Activated gamma-delta T cell (primary cell): ENCODE data around the gene MCF2.

Experiments
- DNase-seq: peaks from one replicate; lab custom pipeline; 2025; lab: John Stamatoyannopoulos, UW

MCF2 gene

DNA sequence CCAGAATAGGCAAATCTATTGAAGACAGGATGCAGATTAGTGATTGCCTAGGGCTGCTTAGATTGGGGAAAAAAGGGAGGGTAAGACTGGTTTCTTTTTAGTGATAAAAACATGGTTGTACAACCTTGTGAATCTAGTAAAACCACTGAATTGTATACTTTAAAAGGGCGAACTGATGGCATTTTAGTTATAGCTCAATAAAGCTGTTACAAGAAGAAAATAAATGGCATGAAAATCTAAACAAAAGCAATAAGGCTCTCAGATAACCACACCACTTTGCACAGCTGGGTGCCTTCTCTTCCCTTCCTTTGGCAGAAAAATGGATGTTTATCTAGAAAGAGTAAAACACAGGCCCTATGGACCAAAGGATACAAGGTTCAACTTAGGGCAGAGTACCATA is 107.9 kb downstream of the MCF2 start:
- DNase-seq, result no peak

DNA sequence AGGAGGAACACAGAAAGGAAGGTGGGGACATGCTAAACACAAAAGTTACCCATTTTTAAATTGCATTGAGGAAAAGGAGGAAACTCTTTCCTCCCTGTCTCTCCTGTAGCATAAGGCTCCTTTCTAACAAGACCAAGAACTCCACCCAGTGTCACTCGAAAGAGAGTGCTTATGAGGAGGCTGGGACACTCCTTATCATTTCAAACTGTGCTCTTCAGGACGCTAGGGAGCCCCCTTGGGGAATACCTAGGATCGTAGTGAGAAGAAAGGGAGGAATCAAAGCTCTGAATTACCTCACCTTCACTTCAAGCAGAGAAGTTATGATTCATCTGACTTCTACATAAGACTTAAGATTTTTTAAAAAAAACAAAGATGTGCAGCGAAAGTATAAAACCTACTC is 111.9 kb downstream of the MCF2 start:
- DNase-seq, result no peak

DNA sequence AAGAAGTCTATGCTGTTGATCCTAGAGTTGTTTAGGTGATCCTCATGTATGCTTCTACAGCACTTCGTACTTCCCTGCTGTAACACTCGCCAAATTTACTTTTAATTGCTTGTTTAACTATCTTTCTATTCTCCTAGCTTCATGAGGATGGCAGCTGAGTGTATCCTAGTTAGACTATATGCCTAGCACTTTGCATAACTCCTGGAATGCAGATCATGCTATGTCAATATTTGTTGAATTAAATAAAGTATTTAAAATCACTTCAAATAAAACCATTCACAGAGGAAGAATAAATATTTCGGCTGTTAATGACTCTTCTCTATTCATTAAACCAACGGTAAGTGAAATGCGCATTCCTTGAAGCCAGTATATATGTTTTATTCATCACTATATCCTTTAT is 122.4 kb downstream of the MCF2 start:
- DNase-seq, result no peak

DNA sequence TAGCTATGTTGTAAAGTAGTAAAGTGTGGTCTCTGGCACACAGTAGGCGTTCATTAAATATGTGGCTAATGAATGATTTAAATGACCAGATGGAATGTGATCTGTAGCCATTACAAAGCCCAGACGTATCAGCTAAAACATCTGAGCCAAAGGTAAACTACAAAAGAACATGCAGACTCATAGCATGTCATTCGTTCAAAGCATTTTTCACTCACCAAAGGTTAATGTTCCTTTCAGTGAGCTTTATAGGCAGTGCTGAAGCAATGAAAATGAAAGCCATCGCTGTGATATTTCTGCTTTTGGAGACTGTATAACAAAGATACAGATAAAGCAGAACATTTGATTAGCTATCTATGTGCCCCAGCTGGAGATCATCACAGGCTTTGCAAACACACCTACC is 126.9 kb downstream of the MCF2 start:
- DNase-seq, result no peak

DNA sequence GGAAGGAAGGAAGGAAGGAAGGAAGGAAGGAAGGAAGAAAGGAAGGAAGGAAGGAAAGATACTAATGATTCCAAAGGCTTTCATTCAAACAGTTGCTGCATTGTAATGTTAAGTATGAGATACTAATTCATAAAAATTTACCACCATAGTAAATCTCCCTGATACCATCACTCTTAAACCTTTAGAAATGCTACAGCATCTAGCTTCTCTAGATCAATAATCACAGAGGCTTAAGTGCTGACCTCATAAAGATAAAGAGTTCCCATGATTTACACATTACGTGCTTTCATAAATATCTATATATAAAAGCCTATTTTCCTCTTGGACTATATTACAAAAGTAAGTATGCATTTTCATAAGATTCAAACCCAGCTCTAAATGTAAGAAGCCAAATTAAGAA is 141.0 kb downstream of the MCF2 start:
- no peak for DNase-seq

DNA sequence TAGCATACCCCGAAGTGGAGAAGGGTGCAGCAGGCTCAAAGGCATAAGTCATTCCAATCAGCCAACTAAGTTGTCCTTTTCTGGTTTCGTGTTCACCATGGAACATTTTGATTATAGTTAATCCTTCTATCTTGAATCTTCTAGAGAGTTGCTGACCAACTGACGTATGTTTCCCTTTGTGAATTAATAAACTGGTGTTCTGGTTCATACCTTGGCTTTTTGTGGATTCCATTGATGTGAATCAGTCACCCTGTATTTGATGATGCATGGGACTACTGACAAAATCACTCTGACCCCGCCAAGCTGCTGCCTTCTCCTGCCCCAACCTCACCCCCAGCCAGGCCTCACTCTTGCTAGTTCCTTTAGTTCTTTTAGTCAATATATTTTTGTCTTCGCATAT is 144.7 kb downstream of the MCF2 start:
- no peak for DNase-seq

DNA sequence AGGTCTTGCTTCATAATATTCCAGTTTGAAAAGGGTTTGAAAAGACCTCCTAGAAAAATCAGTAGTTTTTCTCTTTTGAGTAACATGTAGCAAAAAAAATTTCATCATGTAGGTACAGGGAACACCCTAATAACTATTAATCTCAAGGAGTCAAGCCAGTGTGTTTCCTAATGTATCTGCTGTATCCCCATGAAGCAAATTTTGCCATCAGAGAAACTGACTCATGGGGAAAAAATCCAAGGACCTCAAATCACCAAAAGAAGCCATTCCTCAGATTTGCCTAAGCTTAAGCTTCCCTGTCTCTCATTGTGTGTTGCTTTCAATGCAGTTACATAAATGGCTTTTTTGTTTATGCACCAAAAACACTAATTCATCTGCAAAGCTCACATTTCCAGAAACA is 147.7 kb downstream of the MCF2 start:
- DNase-seq, result no peak

DNA sequence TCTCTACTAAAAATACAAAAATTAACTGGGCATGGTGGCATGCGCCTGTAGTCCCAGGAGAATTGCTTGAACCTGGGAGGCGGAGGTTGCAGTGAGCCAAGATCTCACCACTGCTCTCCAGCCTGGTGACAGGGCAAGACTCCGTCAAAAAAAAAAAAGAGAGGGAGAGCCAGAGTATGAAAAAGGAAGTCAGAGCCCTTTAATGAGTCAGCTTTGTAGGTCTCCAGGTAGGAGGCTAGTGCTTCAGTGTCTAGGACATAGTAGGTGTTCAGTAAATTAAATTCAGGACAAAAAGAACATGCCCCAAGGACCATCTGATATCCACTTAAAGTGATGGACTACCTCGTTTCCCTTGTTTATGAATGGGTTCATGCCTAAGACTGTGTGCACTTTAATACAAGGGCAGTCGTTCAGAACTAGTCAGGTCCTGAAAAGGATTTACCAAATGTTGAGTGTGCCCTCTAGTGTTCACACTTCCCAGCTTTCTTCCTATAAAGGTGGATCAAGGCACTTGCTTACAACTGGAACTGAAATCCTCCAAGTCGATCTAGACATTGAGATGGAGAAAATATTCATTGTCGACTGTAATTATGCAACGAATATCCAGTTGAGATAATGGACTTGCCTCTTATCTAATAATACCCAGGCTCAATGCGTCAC is 148.5 kb downstream of the MCF2 start:
- no peak for DNase-seq

DNA sequence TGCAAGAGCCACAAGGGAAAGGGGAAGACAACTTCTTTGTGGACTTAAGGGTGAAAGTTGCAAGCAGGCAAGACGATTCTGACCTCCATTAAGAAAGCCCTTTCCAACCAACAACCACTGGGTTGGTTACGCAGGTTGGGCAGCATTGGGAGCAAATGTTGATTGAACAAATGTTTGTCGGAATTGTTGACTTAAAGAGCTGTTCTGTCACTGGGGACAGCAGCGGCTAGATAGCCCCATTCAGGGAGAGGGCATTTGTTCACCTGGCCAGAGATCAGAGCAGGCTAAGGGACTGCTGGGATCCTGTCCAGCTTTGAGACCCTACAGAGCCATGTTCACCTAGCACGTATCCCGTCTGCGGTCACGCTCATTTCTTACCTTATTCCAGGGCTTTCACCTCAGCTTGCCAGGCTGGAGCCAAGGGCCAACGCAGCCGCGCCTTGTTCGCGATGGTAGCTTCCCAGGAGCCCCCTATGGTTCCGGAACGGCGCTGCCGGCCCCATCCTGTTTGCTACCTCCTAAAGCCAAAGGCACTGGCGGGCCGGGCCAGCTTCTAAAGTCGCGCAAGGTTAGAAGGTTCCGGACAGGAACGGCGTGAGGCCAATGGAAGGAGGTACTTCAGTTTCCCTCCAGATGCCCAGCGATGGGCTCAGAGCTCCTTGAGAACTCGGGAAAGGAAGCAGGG is 152.8 kb downstream of the MCF2 start:
- DNase-seq, result no peak

DNA sequence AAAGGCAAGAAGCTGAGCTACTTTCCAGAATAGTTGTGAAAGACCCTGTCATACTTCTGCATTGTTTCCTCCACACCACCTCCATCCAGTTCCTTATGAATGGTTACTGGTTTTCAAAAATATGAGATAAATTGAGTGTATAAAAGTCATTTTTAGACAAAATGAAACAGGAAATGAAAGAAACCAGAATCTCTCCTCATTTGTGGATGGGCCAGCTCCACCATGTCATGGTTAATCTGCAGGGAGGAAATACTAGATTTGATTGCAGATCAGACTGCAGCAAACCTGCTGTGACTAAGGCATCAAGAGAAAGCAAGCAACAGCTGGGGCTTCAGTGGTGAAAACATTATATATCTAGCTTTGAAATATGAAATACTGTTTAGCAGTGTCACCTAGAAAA is 153.6 kb downstream of the MCF2 start:
- DNase-seq, result no peak

DNA sequence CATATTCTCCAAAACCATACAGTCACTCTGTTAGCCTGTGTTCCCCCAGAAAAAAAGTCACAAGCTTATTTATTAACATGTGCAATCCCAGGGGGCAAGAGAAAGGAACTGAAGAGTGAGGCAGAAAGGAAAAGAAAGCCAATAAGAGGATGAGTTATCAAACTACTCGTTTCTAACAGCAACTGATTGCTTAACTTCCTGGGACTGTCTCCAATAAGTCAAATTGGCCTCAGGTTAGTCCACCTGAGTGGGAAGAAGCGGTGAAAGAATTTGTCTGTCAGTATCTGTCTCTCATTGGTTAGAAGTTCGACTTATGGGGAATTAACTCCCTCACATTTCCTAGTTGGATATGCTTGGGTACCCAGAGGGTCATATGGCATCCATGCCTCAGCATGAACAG is 163.4 kb downstream of the MCF2 start:
- no peak for DNase-seq

DNA sequence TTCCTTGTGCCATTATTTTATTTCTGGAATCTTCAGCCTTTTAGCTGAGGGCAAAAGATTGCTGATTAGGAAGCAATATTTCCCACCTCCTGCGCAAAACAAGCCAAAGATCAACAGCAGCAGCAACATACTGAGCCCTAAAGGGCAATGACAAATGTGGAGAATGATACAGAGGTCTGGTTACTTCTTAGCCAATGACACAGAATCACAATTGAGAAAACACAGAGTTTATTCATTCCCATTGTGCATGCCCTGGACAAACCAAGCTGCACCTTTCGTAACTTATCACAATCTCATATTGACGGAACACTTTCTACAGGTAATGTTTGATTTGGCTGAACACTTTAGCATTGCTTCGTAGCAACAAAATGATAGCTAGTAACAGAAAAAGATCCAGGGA is 164.0 kb downstream of the MCF2 start:
- DNase-seq, result no peak

DNA sequence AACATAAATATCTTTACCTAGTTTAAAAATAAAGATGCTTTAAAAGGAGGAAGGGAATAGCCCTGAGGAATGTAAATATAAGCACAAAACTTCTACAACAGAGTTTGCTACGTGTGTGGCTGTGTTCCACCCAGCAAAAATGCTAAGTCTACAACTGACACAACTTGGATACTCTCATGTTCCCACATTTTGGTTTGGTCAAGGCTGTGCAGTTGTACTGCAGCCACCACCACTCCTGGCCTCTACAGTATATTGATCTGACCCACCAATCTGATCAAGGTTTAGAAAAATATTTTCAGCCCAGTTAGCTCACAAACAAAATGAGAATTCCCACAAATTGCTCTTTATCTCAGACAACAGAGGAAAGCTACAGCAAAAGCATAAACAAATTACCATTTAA is 165.3 kb downstream of the MCF2 start:
- DNase-seq, result no peak

DNA sequence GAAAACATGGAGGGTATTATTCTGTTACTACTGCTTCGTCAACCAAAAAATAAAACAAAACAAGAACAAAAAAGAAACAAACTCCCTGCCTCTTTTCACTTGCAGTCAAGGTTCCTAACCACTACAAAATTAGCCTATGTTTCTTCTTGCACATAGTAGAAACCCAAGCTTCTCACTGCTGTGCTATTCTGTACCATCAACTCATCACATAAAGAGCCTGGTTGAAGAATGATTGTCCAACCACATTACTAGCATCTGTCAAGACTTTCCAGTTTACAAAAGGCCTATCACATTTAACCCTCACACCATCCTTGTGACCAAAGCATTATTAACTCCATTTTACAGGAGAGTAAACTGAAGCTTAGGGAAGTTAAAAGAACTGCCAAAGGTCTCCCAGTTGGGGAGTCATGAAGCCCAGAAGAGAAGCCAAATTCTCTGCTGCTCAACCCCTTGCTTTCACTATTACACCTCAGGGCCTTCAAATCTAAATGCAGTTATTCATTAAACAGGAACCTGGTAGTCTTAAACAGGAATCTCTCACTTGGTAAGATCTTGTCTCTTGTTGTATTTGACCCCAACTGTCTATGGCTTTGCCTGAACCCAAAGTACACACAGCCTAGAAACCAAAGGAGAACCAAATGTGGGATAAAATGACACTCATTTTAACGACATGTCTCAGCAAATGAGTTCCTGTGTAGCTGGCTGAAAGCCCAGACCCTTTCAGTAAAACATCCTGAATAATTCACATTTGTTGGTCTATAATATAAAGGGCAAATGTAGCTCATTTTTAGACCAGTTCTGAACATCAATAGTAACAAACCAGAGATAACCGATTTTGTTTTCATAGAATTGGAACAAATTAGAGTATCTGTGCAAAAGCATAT is 168.8 kb downstream of the MCF2 start:
- no peak for DNase-seq

DNA sequence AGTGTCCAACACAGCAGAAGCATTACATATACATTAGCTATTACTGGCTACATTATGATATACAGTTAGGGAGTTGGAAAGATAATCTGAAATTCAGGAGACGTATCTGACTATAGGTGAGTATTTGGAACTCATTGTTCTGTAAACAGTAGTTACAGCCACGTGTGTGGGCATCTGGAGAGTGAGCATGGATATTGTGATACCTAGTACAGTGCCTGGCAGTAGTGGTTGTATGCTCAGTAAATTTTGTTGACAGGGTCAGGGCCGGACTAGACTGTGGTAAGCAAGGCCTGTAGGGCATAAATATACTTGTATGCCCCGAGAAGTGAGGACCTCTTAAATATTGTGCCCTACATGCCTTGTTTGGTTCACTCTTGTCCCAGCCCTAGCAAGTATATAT is 174.5 kb downstream of the MCF2 start:
- DNase-seq, result no peak

DNA sequence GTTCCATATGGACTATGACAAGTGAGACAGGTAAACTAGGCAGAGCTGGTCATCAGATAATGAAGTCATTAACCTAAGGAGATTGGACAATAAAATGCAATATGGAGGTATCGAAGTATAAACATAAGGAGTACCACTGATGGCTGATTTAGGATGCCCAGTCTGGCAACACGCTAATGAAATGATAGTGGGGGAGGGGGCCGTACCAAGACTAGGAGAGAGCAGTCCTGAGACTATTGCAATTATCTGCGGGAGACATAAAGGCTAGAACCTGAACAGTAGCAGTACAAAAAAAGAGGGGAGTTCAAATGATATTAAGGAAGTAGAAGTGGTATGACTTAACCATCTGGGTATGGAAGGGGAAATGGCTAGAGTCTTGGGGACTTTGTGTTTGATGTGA is 175.1 kb downstream of the MCF2 start:
- no peak for DNase-seq
